ENCODE results near the gene DGKZ. TPM values are rescaled to one million over a fixed set of nuclear protein-coding genes. Genes with fewer than 3 reads are reported as not detected.

DGKZ gene
- total and polyA plus RNA-seq, 10 of the 15 experiments (the other 5 are each of a cell fraction or from before 2014, with no cell fraction given): 0.50 to 78.4 (median 39.5) TPM

- H3K9ac ChIP-seq (ENCODE audit: control insufficient read depth, insufficient read depth, low read length): no peak overlapping the region
- RAD21 ChIA-PET (ENCODE audit: unreplicated experiment): no interaction called here
- H3K9me3 ChIP-seq (replicated peaks; ENCODE audit: control insufficient read depth, insufficient read depth, low read length): no peaks in the 10 kb centered on the region
- H3K27ac ChIP-seq (ENCODE audit: control insufficient read depth, insufficient read depth): no peak overlapping the region
- no TSS peak for BruUV-seq (replicated peaks)
- in situ Hi-C loops (cut with MboI): no loop called here
- POLR2A ChIA-PET: no interaction called here
- TF ChIP-seq RUNX3 (IDR thresholded peaks at IDR 0.05; ENCODE audit: low read length) (no peak), SUPT20H (IDR thresholded peaks at IDR 0.05; ENCODE audit: borderline replicate concordance, control insufficient read depth, low read depth, low read length) (no peak), NFYB (IDR thresholded peaks at IDR 0.05; ENCODE audit: insufficient read depth, low read depth, low read length) (no peak), PML (IDR thresholded peaks at IDR 0.05; ENCODE audit: low read length) (no peak), ZBTB40 (IDR thresholded peaks at IDR 0.05; ENCODE audit: borderline replicate concordance) (no peak), REST (IDR thresholded peaks at IDR 0.05; ENCODE audit: low read depth, low read length) (no peak), RAD51 (IDR thresholded peaks at IDR 0.05) (no peak), YBX1 (IDR thresholded peaks at IDR 0.05) (no peak), TARDBP (IDR thresholded peaks at IDR 0.05; ENCODE audit: borderline replicate concordance) (no peak)
- FAIRE-seq: no peak
- SMC1A ChIA-PET (ENCODE audit: uncharacterized antibody, unreplicated experiment): no interaction called here
- no peak for DNase-seq (ENCODE audit: low read depth, low spot score)
- ATAC-seq: no peak
- H3K27me3 ChIP-seq (replicated peaks in 1 of 2; ENCODE audit: control insufficient read depth in 2 of 2, insufficient read depth in 2 of 2, low read length in 1 of 2): no peaks in the 10 kb centered on the region
- peaks cover 4 to 32% of the 10 kb centered on the region in 2 experiments; a peak in 3 of 4 replicates for H3K36me3 ChIP-seq (ENCODE audit: control insufficient read depth in 2 of 2, insufficient read depth in 2 of 2, low read length in 1 of 2)
- no peak overlapping the region for H3K4me2 ChIP-seq (ENCODE audit: control insufficient read depth, insufficient read depth)
- no peak overlapping the region for H3K4me3 ChIP-seq
- no peaks in the 10 kb centered on the region for H3K79me2 ChIP-seq (ENCODE audit: control insufficient read depth, insufficient read depth, low read length)
- no peaks in the 10 kb centered on the region for H3K4me1 ChIP-seq (ENCODE audit: control insufficient read depth, insufficient read depth, low read length)
- no peaks in the 10 kb centered on the region for H4K20me1 ChIP-seq (ENCODE audit: control insufficient read depth, insufficient read depth)
- CTCF ChIA-PET: no interaction called here
- H2AFZ ChIP-seq (ENCODE audit: control insufficient read depth, low read depth, low read length): no peak overlapping the region
- intact Hi-C loops (cut with micrococcal nuclease; ENCODE audit: unreplicated experiment): no loop called here
- 92% methylated on average over 27 of the region's 30 CpGs for WGBS (ENCODE audit: insufficient coverage, insufficient replicate concordance, low lambda C conversion rate, missing lambda C conversion rate)
These were observed 26.8 kb downstream of the DGKZ start for GRCh38 chr11:46373787-46374740.

All from GM12878 (cell line).